ENCODE data around the gene PNMT.

The PNMT gene

DNA sequence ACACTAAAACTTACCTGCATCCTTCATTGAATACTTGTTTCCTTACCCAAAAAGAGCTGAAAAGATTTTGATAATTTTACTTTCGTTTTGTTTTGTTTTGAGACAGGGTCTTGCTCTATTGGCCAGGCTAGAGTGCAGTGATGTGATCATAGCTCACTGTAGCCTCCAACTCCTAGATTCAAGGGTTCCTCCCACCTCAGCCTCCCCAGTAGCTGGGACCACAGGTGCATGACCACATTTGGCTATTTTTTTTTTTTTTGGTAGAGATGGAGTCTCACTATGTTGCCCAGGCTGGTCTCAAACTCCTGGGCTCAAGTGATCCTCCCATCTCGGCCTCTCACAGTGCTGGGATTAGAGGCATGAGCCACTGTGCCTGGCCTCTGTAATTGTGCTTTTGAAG, 13.1 kb upstream of the PNMT start:
- no peak for DNase-seq

DNA sequence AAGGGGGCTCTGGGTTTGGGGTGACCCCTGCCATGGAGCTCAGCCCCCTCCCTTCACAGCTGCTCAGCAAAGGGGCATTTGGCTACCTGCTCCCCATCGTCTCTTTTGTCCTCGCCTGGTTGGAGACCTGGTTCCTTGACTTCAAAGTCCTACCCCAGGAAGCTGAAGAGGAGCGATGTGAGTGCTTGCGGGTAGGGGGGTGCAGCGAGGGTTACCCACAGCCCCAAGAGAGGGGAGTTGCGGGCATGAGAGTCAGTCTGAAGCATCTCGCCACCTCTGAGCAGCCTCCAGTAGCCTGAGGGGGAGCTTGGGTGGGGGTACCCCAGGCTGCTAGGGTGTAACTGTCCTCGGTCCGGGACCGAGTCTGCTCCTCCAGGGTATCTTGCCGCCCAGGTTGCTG, 9.9 kb upstream of the PNMT start:
- no peak for DNase-seq

DNA sequence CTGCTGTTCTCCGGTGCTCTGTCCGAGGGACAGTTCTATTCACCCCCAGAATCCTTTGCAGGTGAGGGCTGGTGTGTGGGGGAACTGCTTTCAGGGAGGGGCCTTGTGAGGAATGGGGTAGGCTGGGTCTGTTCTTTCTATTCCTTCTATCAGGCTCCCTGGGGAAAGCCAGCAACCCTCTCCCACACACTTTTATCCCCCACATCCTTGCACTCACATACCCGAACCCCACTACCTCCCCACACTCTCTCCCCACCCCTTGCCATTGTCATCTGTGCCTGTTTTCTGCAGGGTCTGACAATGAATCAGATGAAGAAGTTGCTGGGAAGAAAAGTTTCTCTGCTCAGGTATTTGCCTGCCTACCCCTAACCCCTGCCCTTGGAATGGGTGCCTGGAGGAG, 9.5 kb upstream of the PNMT start:
- no peak for DNase-seq

DNA sequence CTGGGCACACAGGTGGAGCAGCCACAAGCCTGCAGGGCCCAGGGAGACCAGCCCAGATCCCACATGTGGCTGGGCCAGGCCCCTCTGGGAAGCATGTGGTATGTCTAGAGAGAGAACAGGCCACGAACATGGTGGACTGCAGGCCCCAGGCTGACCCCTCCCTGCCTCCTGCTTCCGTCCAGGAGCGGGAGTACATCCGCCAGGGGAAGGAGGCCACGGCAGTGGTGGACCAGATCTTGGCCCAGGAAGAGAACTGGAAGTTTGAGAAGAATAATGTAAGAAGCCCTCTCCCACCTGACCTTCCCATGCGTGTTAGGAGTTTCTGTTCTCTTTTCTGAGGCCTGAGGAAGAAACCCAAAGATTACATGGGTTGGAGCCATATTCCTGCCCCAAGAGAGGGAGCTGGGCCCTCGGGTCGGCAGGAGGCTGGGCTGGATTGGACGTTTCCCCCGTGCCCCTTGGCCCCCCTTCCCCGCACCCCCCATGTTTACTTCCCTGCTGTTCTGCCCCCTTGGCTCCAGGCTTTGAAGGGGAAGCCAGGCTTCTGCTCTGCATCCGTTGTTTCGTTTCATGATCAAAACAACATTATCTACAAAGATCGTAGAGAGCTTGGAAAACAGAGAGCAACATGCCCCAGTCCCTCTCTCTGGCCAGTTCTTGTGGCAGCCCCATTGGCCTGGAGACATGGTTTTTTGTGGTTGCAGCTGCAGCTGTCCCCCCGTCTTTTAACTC, 8.8 kb upstream of the PNMT start:
- no peak for DNase-seq

DNA sequence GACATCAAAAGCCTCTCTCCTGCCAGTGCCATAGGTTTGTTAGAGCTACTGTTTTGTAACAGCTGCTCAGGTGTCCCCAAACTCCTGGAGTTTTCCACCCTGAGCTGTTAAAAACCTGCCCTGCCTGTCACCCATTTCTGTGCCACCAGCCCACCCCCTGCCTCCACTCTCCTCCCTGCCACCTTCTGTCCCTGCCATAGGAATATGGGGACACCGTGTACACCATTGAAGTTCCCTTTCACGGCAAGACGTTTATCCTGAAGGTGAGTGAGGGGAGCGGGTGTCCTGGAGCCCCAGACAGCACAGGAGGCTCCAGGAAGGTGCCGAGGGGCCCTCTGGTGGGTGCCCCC, 8.3 kb upstream of the PNMT start:
- no peak for DNase-seq

GRCh38 chr17:39660397-39661385, 7.6 kb upstream of the PNMT start:
- DNase-seq: no peak

- no peak for DNase-seq
These were observed 6.3 kb upstream of the PNMT start for GRCh38 chr17:39661744-39662541.

- DNase-seq: no peak
These were observed 5.5 kb upstream of the PNMT start for GRCh38 chr17:39662551-39663339.

DNA sequence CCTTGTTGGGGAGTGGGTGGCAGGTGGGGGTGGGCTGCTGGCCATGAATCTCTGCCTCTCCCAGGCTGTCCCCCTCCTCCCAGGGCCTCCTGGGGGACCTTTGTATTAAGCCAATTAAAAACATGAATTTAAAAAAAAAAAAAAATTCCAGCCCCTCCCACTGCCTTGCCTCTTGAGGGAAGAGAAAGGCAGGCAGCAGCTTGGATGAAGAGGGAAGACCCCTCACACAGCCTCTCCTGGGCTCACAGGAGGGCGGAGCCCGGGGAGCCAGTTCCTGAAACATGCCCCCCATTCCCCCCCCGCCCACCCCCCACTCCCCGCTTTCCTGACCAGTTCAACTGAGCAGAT, 4.9 kb upstream of the PNMT start:
- DNase-seq: no peak

DNA sequence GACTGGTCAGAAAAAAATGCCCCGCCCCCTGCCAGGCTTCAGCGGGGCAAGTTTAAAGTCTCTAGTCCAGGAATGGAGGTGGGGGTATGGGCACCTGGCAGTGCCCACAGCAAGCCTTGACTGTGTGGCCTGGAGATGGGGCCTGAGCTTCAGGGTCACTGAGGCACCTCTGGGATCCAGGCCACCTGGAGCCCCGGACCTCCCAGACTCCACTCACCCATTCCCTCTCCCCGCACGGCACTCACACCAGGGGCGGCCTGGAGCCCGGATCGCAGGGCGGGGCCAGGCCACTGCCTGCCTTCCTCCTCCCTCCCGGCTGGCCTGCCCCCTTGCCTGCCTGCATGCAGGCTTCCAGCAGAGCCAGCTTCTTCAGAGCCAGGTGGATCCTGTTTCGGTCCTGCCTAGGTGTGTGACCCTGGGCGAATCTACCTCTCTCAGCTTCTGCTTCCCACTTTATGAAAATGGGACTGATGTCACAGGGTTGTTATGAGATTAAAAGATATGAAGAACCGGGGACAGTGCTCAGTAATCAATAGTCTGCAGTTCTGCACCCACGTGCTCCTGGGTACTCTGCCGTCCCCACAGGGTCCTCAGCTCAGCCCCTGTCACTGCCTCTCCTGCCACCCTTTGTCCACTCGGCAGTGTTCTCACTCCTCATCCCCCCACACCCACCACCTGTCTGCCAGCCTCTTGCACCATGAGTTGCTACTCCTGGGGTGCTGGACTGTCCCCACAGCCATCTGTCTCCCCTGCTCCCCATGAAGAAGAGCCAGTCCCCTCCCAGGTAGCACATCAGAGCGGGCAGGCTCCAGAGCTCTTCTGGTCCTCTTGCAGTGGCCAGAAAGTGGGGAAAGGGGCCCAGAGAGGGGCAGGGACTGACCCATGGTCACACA, 4.3 kb upstream of the PNMT start:
- no peak for DNase-seq

DNA sequence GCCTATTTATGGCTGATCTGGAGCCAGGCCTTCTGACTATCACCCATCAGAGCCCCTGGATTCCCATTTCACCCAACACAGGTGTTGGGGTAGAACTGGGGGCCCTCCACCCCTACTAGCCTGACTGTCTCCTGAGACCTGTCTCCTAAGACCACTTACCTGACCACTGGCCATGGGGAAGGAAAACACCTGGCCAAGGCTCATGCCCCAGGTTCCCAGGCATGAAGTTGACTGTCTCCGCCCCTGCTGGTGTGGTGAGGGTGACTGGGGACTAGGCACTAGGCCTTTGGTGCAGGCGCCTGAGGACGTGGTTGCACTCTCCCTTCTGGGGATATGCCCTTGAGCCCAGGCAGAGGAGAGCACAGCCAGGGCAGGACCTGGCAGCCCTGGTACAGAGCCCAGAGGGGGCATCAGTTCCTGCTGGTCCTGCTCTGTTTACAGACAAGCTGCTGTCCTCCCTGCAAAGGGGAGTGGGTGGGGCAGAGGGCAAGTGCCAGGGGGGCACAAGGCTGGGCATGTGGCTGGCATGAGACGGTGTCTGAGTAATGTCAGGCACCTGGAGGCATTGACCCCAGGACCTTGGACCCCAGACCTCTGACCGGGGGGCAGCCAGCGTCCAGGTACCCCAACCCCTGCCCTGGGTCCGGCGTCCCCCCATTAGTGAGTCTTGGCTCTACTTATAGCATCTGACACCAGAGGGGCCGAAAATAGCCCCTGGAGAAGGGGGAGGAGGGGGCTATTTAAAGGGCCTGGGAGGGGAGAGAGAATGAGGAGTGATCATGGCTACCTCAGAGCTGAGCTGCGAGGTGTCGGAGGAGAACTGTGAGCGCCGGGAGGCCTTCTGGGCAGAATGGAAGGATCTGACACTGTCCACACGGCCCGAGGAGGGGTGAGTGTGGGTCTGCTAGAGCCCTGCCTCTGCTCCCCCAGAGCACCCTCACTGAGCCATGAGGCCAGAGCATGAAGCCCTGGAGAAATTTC, 3.4 kb upstream of the PNMT start, which contains the start of gene TCAP:
TSS of gene TCAP (plus strand) at position 769 of the 981 bp plus-strand sequence. CDS start at position 780, 11 bp downstream.
- DNase-seq: no peak

GRCh38 chr17:39665642-39666224, 2.5 kb upstream of the PNMT start:
- no peak for DNase-seq

DNA sequence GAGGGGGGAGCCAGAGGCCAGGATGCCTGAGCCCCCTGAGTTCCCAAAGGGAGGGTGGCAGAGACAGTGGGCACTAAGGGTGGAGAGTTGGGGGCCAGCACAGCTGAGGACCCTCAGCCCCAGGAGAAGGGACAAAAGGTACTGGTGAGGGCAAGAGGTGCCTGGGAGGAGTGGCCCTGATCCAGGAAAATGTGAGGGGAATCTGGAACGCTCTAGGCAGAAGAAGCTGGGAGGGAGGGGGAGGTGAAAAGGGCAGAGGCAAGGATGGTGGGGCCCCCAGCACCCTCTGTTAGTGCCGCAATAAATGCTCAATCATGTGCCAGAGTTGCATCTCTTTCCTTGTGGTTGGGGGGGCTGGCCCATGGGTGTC, 2.0 kb upstream of the PNMT start:
- no peak for DNase-seq

GRCh38 chr17:39666601-39667261, 1.5 kb upstream of the PNMT start:
- DNase-seq: no peak

DNA sequence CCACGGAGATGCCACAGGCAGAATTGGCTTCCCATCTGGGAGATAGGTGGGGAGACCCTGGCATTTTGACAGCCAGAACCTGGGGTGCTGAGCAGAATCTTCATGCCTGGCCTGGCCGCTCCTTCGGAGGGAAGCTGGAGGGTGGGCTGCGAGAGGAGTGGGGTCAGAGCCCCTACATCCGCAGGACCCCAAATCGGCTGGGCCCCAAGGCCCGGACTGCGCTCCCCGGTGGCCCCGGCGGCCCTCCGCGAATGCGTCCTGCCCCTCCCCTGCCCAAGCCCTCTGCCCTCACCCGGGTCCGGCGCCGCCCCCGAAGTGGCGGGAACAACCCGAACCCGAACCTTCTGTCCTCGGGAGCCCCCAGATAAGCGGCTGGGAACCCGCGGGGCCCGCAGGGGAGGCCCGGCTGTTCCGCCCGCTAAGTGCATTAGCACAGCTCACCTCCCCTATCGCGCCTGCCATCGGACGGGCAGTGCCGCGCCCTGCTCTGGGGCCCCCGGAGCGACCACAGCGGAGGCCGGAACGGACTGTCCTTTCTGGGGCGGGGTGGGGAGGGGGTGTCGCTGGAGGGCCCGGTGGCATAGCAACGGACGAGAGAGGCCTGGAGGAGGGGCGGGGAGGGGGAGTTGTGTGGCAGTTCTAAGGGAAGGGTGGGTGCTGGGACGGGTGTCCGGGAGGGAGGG, 850 bp upstream of the PNMT start:
- DNase-seq: no peak

DNA sequence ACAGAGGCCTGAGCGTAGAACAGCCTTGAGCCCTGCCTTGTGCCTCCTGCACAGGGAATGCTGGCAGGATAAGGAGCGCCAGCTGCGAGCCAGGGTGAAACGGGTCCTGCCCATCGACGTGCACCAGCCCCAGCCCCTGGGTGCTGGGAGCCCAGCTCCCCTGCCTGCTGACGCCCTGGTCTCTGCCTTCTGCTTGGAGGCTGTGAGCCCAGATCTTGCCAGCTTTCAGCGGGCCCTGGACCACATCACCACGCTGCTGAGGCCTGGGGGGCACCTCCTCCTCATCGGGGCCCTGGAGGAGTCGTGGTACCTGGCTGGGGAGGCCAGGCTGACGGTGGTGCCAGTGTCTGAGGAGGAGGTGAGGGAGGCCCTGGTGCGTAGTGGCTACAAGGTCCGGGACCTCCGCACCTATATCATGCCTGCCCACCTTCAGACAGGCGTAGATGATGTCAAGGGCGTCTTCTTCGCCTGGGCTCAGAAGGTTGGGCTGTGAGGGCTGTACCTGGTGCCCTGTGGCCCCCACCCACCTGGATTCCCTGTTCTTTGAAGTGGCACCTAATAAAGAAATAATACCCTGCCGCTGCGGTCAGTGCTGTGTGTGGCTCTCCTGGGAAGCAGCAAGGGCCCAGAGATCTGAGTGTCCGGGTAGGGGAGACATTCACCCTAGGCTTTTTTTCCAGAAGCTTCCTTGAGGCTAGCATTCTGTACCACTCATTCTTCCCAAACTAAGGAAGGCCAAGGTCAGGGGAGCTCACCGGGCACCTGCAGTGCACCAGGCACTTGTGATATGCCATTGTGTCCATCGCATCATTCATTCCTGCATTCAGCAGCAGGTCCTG, 1.9 kb downstream of the PNMT start:
- DNase-seq: no peak

- DNase-seq: no peak
These were observed 2.5 kb downstream of the PNMT start for GRCh38 chr17:39670746-39671145.

All from activated CD4-positive, alpha-beta T cell treated with anti-CD3 and anti-CD28 coated beads for 48 hours (primary cell).